Left lung (tissue), 10 donors: ENCODE results near the gene TMEM204. TPM values are rescaled to one million over a fixed set of nuclear protein-coding genes. Genes with fewer than 3 reads are reported as not detected.

Source experiments
- ATAC-seq: fragments of 200-7000 bp; cut with Tn5 transposase; one replicate; pipeline ENCODE4 v1.9.1; 2020; ENCODE audit warnings: moderate library complexity
- DNase-seq, 4 donors: peaks; one replicate each; pipeline ENCODE4 v3.0.0-alpha.2; 2013 to 2020
- H3K27ac ChIP-seq, 2 donors: fragments of 200-600 bp; sonication (generic) in 1 of 2; one replicate each; pipeline versions ENCODE4 v1.5.0 to v1.8.0; 2020 to 2021
- H3K27me3 ChIP-seq, 2 donors: fragments of 200-600 bp; sonication (generic) in 1 of 2; one replicate each; pipeline versions ENCODE4 v1.5.0 to v1.8.0; 2020 to 2021
- H3K36me3 ChIP-seq, 2 donors: fragments of 200-600 bp; sonication (generic) in 1 of 2; one replicate each; pipeline versions ENCODE4 v1.5.0 to v1.8.0; 2020 to 2021
- H3K4me1 ChIP-seq, 2 donors: fragments of 200-600 bp; one replicate each; pipeline ENCODE4 v1.8.0; 2021
- H3K4me3 ChIP-seq, 2 donors: fragments of 200-600 bp; sonication (generic) in 1 of 2; one replicate each; pipeline versions ENCODE4 v1.5.0 to v1.8.0; 2020 to 2021; ENCODE audit warnings: mild to moderate bottlenecking in 1 of 2
- H3K9me3 ChIP-seq, 2 donors: fragments of 200-600 bp; sonication (generic) in 1 of 2; one replicate each; pipeline versions ENCODE4 v1.5.0 to v1.8.0; 2020 to 2021
- CTCF ChIP-seq, 2 donors: fragments of 200-600 bp; sonication (generic) in 1 of 2; IDR thresholded peaks; one replicate each; pipeline versions ENCODE4 v1.5.0 to v1.8.0; 2021; ENCODE audit warnings: antibody characterized with exemption in 2 of 2
- intact Hi-C, 2 donors: fragments of 100-400 bp; cut with DNase I; formaldehyde crosslinking; loops; one replicate each; pipeline versions ENCODE4 v1.11.2 to v1.14.2; 2022
- polyA plus RNA-seq, 6 donors: library from polyadenylated mRNA; unstranded; fragments of 120-200 nt; gene quantifications; one replicate each; pipeline ENCODE4 v1.2.1, GENCODE V29; 2013; ENCODE audit not compliant: insufficient read length in 6 of 6
- total RNA-seq, 2 donors: library from RNA; stranded (reverse); fragmentation: NEBNext Ultra II Directional; extraction: Animal tissue kit (Norgen Biotek cat#: 25700); gene quantifications; one replicate each; pipeline ENCODE4 v1.2.1, GENCODE V29; 2021
- donor health status: DM: no; HTN: yes; CAD: no.
- donor health status: DM: no; HTN: no; CAD: no.

TMEM204 gene
- total and polyA plus RNA-seq, 8 donors, result 15.4 to 28.7 (median 19.8) TPM

- H3K4me3 ChIP-seq, result no peak overlapping the region
- H3K27me3 ChIP-seq, result no peaks in the 10 kb centered on the region
- intact Hi-C loops, result no loop called here
- no peak overlapping the region for H3K27ac ChIP-seq
- ATAC-seq (no peak), DNase-seq (no peak)
- H3K9me3 ChIP-seq, result no peaks in the 10 kb centered on the region
- peaks cover 0 to 28% of the 10 kb centered on the region in 2 donors for H3K36me3 ChIP-seq
- no peak for TF ChIP-seq CTCF (IDR thresholded peaks at IDR 0.05)
- no peaks in the 10 kb centered on the region for H3K4me1 ChIP-seq
Observed at GRCh38 chr16:1565083-1565805, 31.8 kb downstream of the TMEM204 start.

- no peak overlapping the region for H3K27ac ChIP-seq
- no peaks in the 10 kb centered on the region for H3K4me1 ChIP-seq
- no peaks in the 10 kb centered on the region for H3K27me3 ChIP-seq
- ATAC-seq (no peak), DNase-seq (no peak)
- no peak for TF ChIP-seq CTCF (IDR thresholded peaks at IDR 0.05)
- no peaks in the 10 kb centered on the region for H3K9me3 ChIP-seq
- peaks cover 0 to 7% of the 10 kb centered on the region in 2 donors for H3K36me3 ChIP-seq
- no peak overlapping the region for H3K4me3 ChIP-seq
- intact Hi-C loops, result no loop called here
Observed at GRCh38 chr16:1567988-1568387, 34.5 kb downstream of the TMEM204 start.

GRCh38 chr16:1571012-1571671 is 37.7 kb downstream of the TMEM204 start:
- ATAC-seq, result no peak

GRCh38 chr16:1572673-1573072 is 39.2 kb downstream of the TMEM204 start:
- Histone ChIP-seq H3K9me3 (no peaks in the 10 kb centered on the region), H3K36me3 (peaks cover 0 to 8% of the 10 kb centered on the region in 2 donors), H3K27ac (no peak overlapping the region), H3K4me3 (no peak overlapping the region), H3K4me1 (no peaks in the 10 kb centered on the region), H3K27me3 (no peaks in the 10 kb centered on the region)
- DNase-seq (no peak), ATAC-seq (no peak)
- no peak for TF ChIP-seq CTCF (IDR thresholded peaks at IDR 0.05)
- intact Hi-C loops, result no loop called here

More at GRCh38 chr16:1571012-1571671, 37.7 kb downstream of the TMEM204 start:
- peaks cover 0 to 4% of the 10 kb centered on the region in 2 donors for H3K36me3 ChIP-seq
- intact Hi-C loops, result no loop called here
- TF ChIP-seq CTCF (IDR thresholded peaks at IDR 0.05), result no peak
- no peaks in the 10 kb centered on the region for H3K27me3 ChIP-seq
- no peak overlapping the region for H3K4me3 ChIP-seq
- DNase-seq, result no peak
- H3K4me1 ChIP-seq, result no peaks in the 10 kb centered on the region
- no peak overlapping the region for H3K27ac ChIP-seq
- H3K9me3 ChIP-seq, result no peaks in the 10 kb centered on the region

GRCh38 chr16:1573301-1573700 is 39.8 kb downstream of the TMEM204 start:
- Histone ChIP-seq H3K27ac (no peak overlapping the region), H3K36me3 (peaks cover 0 to 11% of the 10 kb centered on the region in 2 donors), H3K27me3 (no peaks in the 10 kb centered on the region), H3K4me3 (no peak overlapping the region), H3K9me3 (no peaks in the 10 kb centered on the region), H3K4me1 (no peaks in the 10 kb centered on the region)
- intact Hi-C loops, result no loop called here
- TF ChIP-seq CTCF (IDR thresholded peaks at IDR 0.05), result no peak
- DNase-seq (no peak), ATAC-seq (no peak)
